HG02870 (cell line): ENCODE results near the gene LCE2D.

ENCODE experiments used
- ATAC-seq: cut with Tn5 transposase; IDR thresholded peaks from one replicate; pipeline ENCODE4 v1.9.1; 2021; ENCODE audit warnings: mild to moderate bottlenecking, moderate library complexity; ENCODE audit not compliant: unreplicated experiment

Gene LCE2D

GRCh38 chr1:152697701-152698600, 34.8 kb downstream of the LCE2D start, which contains the start of gene LCE2A:
Gene LCE2A (plus strand): TSS chr1:152698345. CDS start chr1:152698902, 557 bp downstream.
- no peak for ATAC-seq

DNA sequence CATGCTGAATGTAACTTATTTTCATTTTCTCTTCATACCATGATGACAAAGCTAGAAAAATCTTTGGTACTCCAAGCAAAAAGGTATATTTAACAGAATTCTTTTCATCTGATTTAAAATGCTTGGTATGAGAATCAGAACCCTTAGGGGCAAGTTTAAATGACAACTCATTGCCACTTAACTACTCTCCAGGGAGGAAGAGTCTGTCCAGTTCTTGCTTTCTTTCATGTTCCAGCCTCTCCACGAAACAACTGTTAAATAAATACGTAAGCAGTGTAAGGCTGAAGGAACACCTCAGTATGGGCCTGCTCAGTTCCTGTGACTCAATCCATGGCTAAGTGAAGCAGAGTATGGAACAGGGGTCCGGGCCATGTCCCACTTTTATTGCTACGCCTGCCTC, 36.6 kb downstream of the LCE2D start:
- no peak for ATAC-seq

GRCh38 chr1:152707860-152708259, 44.7 kb downstream of the LCE2D start, which contains the start of gene LCE4A:
Gene LCE4A (plus strand): TSS chr1:152708160. CDS start chr1:152709076, 916 bp downstream.
- no peak for ATAC-seq
